GM20000 (cell line): Measurements from ENCODE around the gene ZNF485.
"Not testable (repeated sequence)": the region's sequence is repeated elsewhere in the genome, so short reads cannot be mapped to it uniquely, and the experiment has no call there.

Experiments used
- DNase-seq: peaks from one replicate; pipeline ENCODE4 v3.0.0; 2012; ENCODE audit warnings: low spot score
- CTCF ChIP-seq: IDR thresholded peaks from 2 replicates; pipeline ENCODE4 v1.5.1; 2012; ENCODE audit warnings: mild to moderate bottlenecking, control low read depth; ENCODE audit errors: extremely low read depth, missing control alignments

ZNF485 gene

GRCh38 chr10:43574906-43575305 lies 31.3 kb upstream of the ZNF485 start:
- TF ChIP-seq CTCF, result no peak
- DNase-seq, result no peak

- no peak for DNase-seq
- TF ChIP-seq CTCF, result no peak
Observed at GRCh38 chr10:43576062-43576461, 30.2 kb upstream of the ZNF485 start.

- no peak for TF ChIP-seq CTCF
- DNase-seq, result no peak
Observed at GRCh38 chr10:43576580-43576979, 29.7 kb upstream of the ZNF485 start.

- DNase-seq, result no peak
- no peak for TF ChIP-seq CTCF
Observed at GRCh38 chr10:43584051-43584450, 22.2 kb upstream of the ZNF485 start.

GRCh38 chr10:43585046-43585445 lies 21.2 kb upstream of the ZNF485 start:
- no peak for DNase-seq
- no peak for TF ChIP-seq CTCF

- no peak for DNase-seq
- no peak for TF ChIP-seq CTCF
Observed at GRCh38 chr10:43585981-43586729, 20.1 kb upstream of the ZNF485 start.

- not testable (repeated sequence) for DNase-seq
Observed at GRCh38 chr10:43586730-43587115, 19.5 kb upstream of the ZNF485 start.

GRCh38 chr10:43591303-43591904 lies 14.8 kb upstream of the ZNF485 start:
- no peak for DNase-seq
- no peak for TF ChIP-seq CTCF
